ENCODE measurements around the gene GRK5.
"Not testable (repeated sequence)": the region's sequence is repeated elsewhere in the genome, so short reads cannot be mapped to it uniquely, and the experiment has no call there.

Gene GRK5

GRCh38 chr10:119421891-119422681 lies 214.7 kb downstream of the GRK5 start:
- peak; percentile 61 for DNase-seq (ENCODE audit: low spot score)

- no peak for DNase-seq (ENCODE audit: low spot score)
These were observed 215.5 kb downstream of the GRK5 start for GRCh38 chr10:119422682-119423509.

GRCh38 chr10:119423510-119424257 lies 216.3 kb downstream of the GRK5 start:
- no peak for DNase-seq (ENCODE audit: low spot score)

- no peak for DNase-seq (ENCODE audit: low spot score)
These were observed 217.0 kb downstream of the GRK5 start for GRCh38 chr10:119424258-119424975.

GRCh38 chr10:119425102-119425880 lies 217.9 kb downstream of the GRK5 start:
- no peak for DNase-seq (ENCODE audit: low spot score)

- DNase-seq (ENCODE audit: low spot score) = no peak
These were observed 218.5 kb downstream of the GRK5 start for GRCh38 chr10:119425881-119426170.

GRCh38 chr10:119426699-119427098 lies 219.3 kb downstream of the GRK5 start:
- no peak for DNase-seq (ENCODE audit: low spot score)

- DNase-seq (ENCODE audit: low spot score) = no peak
These were observed 220.0 kb downstream of the GRK5 start for GRCh38 chr10:119427263-119427864.

GRCh38 chr10:119428789-119429188 lies 221.4 kb downstream of the GRK5 start:
- peak; percentile 46 for DNase-seq (ENCODE audit: low spot score)

- DNase-seq (ENCODE audit: low spot score) = no peak
These were observed 222.4 kb downstream of the GRK5 start for GRCh38 chr10:119429771-119430170.

- no peak for DNase-seq (ENCODE audit: low spot score)
These were observed 223.8 kb downstream of the GRK5 start for GRCh38 chr10:119431034-119431772.

- DNase-seq (ENCODE audit: low spot score) = no peak
These were observed 224.4 kb downstream of the GRK5 start for GRCh38 chr10:119431773-119432135.

- DNase-seq (ENCODE audit: low spot score) = not testable (repeated sequence)
These were observed 227.6 kb downstream of the GRK5 start for GRCh38 chr10:119434942-119435341.

- DNase-seq (ENCODE audit: low spot score) = no peak
These were observed 231.3 kb downstream of the GRK5 start for GRCh38 chr10:119438717-119439116.

GRCh38 chr10:119439922-119440321 lies 232.6 kb downstream of the GRK5 start:
- no peak for DNase-seq (ENCODE audit: low spot score)

- DNase-seq (ENCODE audit: low spot score) = peak; percentile 74
These were observed 233.9 kb downstream of the GRK5 start for GRCh38 chr10:119441151-119441821.

- no peak for DNase-seq (ENCODE audit: low spot score)
These were observed 234.8 kb downstream of the GRK5 start for GRCh38 chr10:119441921-119442757.

- DNase-seq (ENCODE audit: low spot score) = no peak
These were observed 235.3 kb downstream of the GRK5 start for GRCh38 chr10:119442758-119443060.

GRCh38 chr10:119443441-119443840 lies 236.1 kb downstream of the GRK5 start:
- DNase-seq (ENCODE audit: low spot score) = no peak
